ENCODE data around the gene WDR54.
"Not testable (repeated sequence)": the region's sequence is repeated elsewhere in the genome, so short reads cannot be mapped to it uniquely, and the experiment has no call there.

WDR54 gene

DNA sequence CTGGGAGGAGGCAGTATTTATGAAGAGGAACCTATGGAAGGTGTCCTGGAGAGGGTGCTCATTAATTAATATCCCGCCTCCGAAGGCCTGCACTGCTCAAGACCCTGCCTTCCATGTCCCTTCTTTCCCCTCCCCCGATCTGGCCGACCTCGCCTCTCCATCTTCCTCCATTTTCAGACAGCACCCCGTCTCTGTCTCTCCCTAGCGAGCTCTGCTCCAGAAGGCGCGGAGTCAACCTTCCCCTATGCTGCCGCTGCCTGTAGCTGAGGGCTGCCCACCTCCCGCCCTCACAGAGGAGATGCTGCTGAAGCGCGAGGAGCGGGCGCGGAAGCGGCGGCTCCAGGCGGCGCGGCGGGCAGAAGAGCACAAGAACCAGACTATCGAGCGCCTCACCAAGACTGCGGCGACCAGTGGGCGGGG lies 35.6 kb downstream of the WDR54 start:
- DNase-seq (ENCODE audit: low spot score): no peak

GRCh38 chr2:74457549-74458131 lies 36.1 kb downstream of the WDR54 start:
- peak; percentile 39 for DNase-seq (ENCODE audit: low spot score)

DNA sequence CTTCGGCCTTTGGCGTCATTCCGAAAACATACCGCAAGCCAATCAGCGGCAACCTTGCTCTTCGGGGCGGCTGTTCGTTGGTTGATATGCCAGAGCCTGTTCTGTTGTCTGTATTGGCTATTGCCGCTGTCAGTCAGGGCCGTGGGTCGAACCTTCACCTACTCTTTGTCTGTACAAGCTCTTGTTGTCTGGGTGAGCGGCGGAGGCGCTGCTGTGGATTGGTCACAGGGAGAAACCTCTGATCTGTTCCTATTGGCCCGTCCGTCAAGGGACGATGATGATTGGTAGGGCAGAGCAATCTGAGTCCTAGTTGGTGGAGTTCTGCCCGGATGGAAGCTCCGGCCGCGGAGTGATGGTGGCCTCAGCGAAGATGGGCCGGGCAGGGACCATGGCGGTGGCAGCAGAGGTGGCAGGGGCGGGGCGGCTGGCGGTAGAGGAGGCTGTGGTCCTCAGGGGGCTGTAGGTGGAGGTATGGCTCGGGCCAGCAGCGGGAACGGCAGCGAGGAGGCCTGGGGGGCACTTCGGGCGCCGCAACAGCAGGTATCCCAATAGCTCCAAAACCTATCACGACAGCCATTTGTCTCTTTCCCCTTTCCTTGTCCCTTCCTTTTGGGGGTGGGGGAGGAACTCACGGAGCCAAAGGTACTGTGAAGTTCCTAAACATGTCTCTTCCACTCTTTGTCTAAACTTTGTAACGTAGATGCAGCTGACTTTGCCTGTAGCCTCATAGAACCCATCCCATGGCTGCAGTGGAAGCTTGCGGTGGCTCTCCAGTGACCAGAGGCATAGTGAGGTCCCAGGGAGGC lies 36.8 kb downstream of the WDR54 start, which contains the start of gene WBP1:
TSS of gene WBP1 (plus strand) at position 307 of the 806 bp plus-strand sequence. CDS start at position 472, 165 bp downstream.
- DNase-seq (ENCODE audit: low spot score): peak; percentile 99

GRCh38 chr2:74458938-74459363 lies 37.4 kb downstream of the WDR54 start:
- DNase-seq (ENCODE audit: low spot score): no peak

DNA sequence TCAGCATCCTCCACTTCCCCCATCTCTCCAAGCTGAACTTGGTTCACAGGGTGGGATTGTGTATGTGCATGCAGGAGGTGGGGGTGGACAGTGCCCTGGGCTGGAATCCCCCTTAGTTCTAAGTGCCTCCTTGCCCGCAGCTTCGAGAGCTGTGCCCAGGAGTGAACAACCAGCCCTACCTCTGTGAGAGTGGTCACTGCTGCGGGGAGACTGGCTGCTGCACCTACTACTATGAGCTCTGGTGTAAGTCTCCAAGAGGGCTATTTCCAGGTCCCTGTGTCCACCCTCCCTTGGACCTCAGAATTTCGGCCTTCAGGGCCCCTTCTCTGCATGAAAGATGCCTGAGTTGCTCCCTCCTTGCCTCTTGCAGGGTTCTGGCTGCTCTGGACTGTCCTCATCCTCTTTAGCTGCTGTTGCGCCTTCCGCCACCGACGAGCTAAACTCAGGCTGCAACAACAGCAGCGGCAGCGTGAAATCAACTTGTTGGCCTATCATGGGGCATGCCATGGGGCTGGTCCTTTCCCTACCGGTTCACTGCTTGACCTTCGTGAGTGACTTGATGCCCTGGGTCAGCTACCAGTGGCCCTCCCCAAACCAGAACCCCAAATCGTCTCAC lies 38.1 kb downstream of the WDR54 start:
- DNase-seq (ENCODE audit: low spot score): not testable (repeated sequence)

DNA sequence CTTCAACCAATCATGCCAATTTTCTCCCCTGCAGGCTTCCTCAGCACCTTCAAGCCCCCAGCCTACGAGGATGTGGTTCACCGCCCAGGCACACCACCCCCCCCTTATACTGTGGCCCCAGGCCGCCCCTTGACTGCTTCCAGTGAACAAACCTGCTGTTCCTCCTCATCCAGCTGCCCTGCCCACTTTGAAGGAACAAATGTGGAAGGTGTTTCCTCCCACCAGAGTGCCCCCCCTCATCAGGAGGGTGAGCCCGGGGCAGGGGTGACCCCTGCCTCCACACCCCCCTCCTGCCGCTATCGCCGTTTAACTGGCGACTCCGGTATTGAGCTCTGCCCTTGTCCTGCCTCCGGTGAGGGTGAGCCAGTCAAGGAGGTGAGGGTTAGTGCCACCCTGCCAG lies 38.7 kb downstream of the WDR54 start:
- DNase-seq (ENCODE audit: low spot score): not testable (repeated sequence)

- DNase-seq (ENCODE audit: low spot score): no peak
Observed at GRCh38 chr2:74461187-74462053, 39.9 kb downstream of the WDR54 start.

- no peak for DNase-seq (ENCODE audit: low spot score)
Observed at GRCh38 chr2:74462054-74462785, 40.7 kb downstream of the WDR54 start.

DNA sequence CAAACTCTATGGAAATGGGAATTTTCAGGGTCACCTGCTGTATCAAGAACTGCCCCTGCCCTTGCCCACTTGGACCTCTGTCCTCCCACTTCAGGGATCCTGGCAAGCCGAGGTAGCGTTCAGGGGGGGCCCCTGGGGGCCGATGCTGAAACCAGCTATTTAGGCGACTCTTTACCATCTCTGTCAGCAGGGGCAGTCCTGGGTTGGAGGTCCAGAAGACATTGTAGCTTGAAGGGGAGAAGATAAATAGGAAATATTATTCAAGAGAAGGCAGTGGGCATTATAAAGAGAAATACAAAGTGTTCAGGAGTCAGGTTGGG lies 41.2 kb downstream of the WDR54 start:
- no peak for DNase-seq (ENCODE audit: low spot score)

- DNase-seq (ENCODE audit: low spot score): no peak
Observed at GRCh38 chr2:74464406-74464805, 42.9 kb downstream of the WDR54 start.

DNA sequence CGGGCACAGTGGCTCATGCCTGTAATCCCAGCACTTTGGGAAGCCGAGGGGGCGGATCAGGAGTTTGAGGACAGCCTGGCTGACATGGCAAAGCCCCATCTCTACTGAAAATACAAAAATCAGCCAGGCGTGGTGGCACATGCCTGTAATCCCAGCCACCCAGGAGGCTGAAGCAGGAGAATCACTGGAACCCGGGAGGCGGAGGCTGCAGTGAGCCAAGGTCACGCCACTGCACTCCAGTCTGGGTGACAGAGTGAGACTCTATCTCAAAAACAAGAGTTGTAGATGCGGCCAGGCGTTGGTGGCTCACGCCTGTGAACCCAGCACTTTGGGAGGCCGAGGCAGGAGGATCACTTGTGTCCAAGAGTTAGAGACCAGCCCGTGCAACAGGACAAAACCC lies 49.2 kb downstream of the WDR54 start:
- DNase-seq (ENCODE audit: low spot score): not testable (repeated sequence)

DNA sequence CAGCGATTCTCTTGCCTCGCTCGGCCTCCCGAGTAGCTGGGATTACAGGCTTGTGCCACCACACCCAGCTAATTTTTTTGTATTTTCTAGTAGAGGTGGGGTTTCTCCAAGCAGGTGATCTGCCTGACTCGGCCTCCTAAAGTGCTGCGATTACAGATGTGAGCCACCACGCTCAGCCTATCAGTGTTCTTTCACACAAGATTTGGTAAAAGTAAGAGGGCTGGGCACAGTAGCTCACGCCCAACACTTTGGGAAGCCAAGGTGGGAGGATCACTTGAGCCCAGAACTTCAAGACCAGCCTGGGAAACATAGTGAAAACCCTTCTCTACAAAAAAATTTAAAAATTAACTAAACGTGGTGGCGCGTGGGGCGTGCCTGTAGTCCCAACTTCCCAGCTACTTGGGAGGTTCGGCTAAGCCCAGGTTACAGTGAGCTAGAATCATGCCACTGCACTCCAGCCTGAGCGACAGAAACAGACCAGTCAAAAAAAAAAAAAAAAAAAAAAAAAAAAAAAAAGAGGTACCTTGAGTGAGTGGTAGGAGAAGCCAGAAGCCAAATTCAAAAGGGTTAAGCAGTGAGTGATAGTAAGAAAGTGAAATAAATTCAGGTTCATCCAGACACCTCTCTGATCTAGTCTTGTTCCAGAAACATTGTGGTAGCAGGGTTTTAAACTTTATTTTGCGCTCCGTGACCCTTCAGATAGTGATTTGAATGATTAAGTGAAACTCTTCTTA lies 50.0 kb downstream of the WDR54 start:
- no peak for DNase-seq (ENCODE audit: low spot score)

- DNase-seq (ENCODE audit: low spot score): peak; percentile 93
Observed at GRCh38 chr2:74472086-74472944, 50.8 kb downstream of the WDR54 start, which contains the start of gene MRPL53. Gene MRPL53 (minus strand): TSS chr2:74472680. CDS start chr2:74472660, 20 bp downstream.

DNA sequence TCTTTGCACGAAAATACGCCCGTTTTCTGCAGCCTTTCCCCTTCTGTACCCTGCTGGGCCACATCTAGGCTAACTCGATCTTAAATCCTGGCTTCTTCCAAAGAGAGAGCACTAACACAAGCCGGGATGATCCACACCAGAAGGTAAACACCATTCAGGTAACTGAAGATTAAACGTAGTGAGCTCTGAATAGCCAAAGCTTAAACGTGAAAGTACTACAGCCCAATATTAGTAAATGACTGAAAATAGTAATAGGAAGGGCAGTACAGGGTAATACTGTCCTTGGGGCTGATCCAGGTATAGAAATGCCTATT lies 51.4 kb downstream of the WDR54 start:
- DNase-seq (ENCODE audit: low spot score): no peak

DNA sequence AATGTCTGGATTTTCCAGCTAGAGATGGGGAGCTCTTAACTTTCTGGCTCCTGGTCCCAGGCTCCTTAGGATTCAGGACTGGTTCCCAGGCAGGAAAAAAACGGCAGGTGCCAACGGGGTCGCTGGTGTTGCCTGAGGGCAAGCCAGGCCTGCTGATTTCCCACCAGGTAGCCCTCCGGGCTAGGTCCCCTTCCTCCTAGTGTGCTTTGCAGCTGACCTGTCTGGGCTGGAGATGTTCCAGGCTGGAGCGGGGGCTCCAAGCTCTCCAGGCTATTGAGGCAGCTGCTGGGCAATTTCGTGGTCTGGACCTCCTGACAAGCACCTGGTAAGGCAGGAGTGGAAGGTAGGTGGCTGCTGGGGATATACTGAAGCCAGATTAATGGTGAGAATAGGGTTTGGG lies 53.0 kb downstream of the WDR54 start:
- no peak for DNase-seq (ENCODE audit: low spot score)

DNA sequence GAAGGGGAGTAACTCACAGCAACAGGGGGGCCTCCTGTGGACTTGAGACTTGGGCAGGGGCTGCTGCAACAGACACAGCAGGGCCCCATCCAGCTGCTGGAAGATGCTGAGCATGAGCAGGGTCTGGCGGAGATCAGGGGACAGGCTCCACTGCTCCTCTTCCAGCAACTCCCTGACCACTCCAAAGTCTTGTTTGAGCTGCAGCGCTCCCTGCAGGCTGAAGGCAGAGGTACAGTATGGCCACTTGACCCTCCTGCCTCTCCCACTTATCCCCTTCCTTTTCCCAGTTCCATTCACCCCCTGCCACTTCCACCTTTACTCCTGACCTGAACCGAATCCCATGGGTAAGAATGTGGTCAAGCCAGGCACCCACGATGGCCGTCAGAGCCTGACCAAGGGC lies 53.4 kb downstream of the WDR54 start:
- no peak for DNase-seq (ENCODE audit: low spot score)

Data from LoVo (cell line).